Left lung (tissue), 10 donors: ENCODE data around the gene KLRF1. TPM values are rescaled to one million over a fixed set of nuclear protein-coding genes. Genes with fewer than 3 reads are reported as not detected.

Experiments
- ATAC-seq: fragments of 200-7000 bp; cut with Tn5 transposase; one replicate; pipeline ENCODE4 v1.9.1; 2020; ENCODE audit warnings: moderate library complexity
- DNase-seq, 4 donors: peaks; one replicate each; pipeline ENCODE4 v3.0.0-alpha.2; 2013 to 2020
- H3K27ac ChIP-seq, 2 donors: fragments of 200-600 bp; sonication (generic) in 1 of 2; one replicate each; pipeline versions ENCODE4 v1.5.0 to v1.8.0; 2020 to 2021
- H3K27me3 ChIP-seq, 2 donors: fragments of 200-600 bp; sonication (generic) in 1 of 2; one replicate each; pipeline versions ENCODE4 v1.5.0 to v1.8.0; 2020 to 2021
- H3K36me3 ChIP-seq, 2 donors: fragments of 200-600 bp; sonication (generic) in 1 of 2; one replicate each; pipeline versions ENCODE4 v1.5.0 to v1.8.0; 2020 to 2021
- H3K4me1 ChIP-seq, 2 donors: fragments of 200-600 bp; one replicate each; pipeline ENCODE4 v1.8.0; 2021
- H3K4me3 ChIP-seq, 2 donors: fragments of 200-600 bp; sonication (generic) in 1 of 2; one replicate each; pipeline versions ENCODE4 v1.5.0 to v1.8.0; 2020 to 2021; ENCODE audit warnings: mild to moderate bottlenecking in 1 of 2
- H3K9me3 ChIP-seq, 2 donors: fragments of 200-600 bp; sonication (generic) in 1 of 2; one replicate each; pipeline versions ENCODE4 v1.5.0 to v1.8.0; 2020 to 2021
- intact Hi-C, 2 donors: fragments of 100-400 bp; cut with DNase I; formaldehyde crosslinking; loops; one replicate each; pipeline versions ENCODE4 v1.11.2 to v1.14.2; 2022
- polyA plus RNA-seq, 6 donors: library from polyadenylated mRNA; unstranded; fragments of 120-200 nt; gene quantifications; one replicate each; pipeline ENCODE4 v1.2.1, GENCODE V29; 2013; ENCODE audit not compliant: insufficient read length in 6 of 6
- total RNA-seq, 2 donors: library from RNA; stranded (reverse); fragmentation: NEBNext Ultra II Directional; extraction: Animal tissue kit (Norgen Biotek cat#: 25700); gene quantifications; one replicate each; pipeline ENCODE4 v1.2.1, GENCODE V29; 2021
- TF ChIP-seq, protein P1 (sequence below), 2 donors: fragments of 200-600 bp; sonication (generic) in 1 of 2; IDR thresholded peaks; one replicate each; pipeline versions ENCODE4 v1.5.0 to v1.8.0; 2021; ENCODE audit warnings: antibody characterized with exemption in 2 of 2
- donor health status: DM: no; HTN: yes; CAD: no.
- donor health status: DM: no; HTN: no; CAD: no.

Gene KLRF1
- total and polyA plus RNA-seq, 8 donors = 0.59 to 2.2 (median 1.1) TPM

- intact Hi-C loops = no loop called here
Observed at GRCh38 chr12:9888665-9889273, 61.5 kb downstream of the KLRF1 start.

More at GRCh38 chr12:9888665-9889273, 61.5 kb downstream of the KLRF1 start:
- ATAC-seq (no peak), DNase-seq (no peak)
- TF ChIP-seq, protein P1, sequence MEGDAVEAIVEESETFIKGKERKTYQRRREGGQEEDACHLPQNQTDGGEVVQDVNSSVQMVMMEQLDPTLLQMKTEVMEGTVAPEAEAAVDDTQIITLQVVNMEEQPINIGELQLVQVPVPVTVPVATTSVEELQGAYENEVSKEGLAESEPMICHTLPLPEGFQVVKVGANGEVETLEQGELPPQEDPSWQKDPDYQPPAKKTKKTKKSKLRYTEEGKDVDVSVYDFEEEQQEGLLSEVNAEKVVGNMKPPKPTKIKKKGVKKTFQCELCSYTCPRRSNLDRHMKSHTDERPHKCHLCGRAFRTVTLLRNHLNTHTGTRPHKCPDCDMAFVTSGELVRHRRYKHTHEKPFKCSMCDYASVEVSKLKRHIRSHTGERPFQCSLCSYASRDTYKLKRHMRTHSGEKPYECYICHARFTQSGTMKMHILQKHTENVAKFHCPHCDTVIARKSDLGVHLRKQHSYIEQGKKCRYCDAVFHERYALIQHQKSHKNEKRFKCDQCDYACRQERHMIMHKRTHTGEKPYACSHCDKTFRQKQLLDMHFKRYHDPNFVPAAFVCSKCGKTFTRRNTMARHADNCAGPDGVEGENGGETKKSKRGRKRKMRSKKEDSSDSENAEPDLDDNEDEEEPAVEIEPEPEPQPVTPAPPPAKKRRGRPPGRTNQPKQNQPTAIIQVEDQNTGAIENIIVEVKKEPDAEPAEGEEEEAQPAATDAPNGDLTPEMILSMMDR (IDR thresholded peaks at IDR 0.05) = no peak
- no peak overlapping the region for H3K27ac ChIP-seq
- H3K4me1 ChIP-seq = no peaks in the 10 kb centered on the region
- no peaks in the 10 kb centered on the region for H3K9me3 ChIP-seq
- H3K36me3 ChIP-seq = no peaks in the 10 kb centered on the region
- H3K27me3 ChIP-seq = no peaks in the 10 kb centered on the region
- H3K4me3 ChIP-seq = no peak overlapping the region

Other genes starting within 250 kb of the KLRF1 start
- 1 to 10 TPM; 2.3 to 2.5 TPM for gene KLRB1, start 219.6 kb upstream of the KLRF1 start, total RNA-seq
- gene KLRB1, start 219.6 kb upstream of the KLRF1 start, polyA plus RNA-seq = 1 to 10 TPM; 1.8 to 3.8 (median 2.9) TPM
- gene CLEC2D, start 157.8 kb upstream of the KLRF1 start, total RNA-seq = 10 to 100 TPM in 1 of 2 donors, 1 to 10 TPM in 1; 8.9 to 15.9 TPM
- 10 to 100 TPM; 20.0 to 41.7 (median 34.2) TPM for gene CLEC2D, start 157.8 kb upstream of the KLRF1 start, polyA plus RNA-seq
- not detected for gene CLECL1, start 94.4 kb upstream of the KLRF1 start, total RNA-seq
- under 1 TPM; 0.15 to 0.52 (median 0.37) TPM for gene CLECL1, start 94.4 kb upstream of the KLRF1 start, polyA plus RNA-seq
- 1 to 10 TPM; 4.4 to 6.5 TPM for gene CD69, start 66.6 kb upstream of the KLRF1 start, total RNA-seq
- 1 to 10 TPM; 2.8 to 7.0 (median 5.4) TPM for gene CD69, start 66.6 kb upstream of the KLRF1 start, polyA plus RNA-seq
- 10 to 100 TPM; 16.3 to 34.7 TPM for gene CLEC2B, start 41.9 kb downstream of the KLRF1 start, total RNA-seq
- 10 to 100 TPM; 18.9 to 33.8 (median 23.8) TPM for gene CLEC2B, start 41.9 kb downstream of the KLRF1 start, polyA plus RNA-seq
- gene KLRF2, start 54.0 kb downstream of the KLRF1 start, total RNA-seq = not detected
- not detected for gene KLRF2, start 54.0 kb downstream of the KLRF1 start, polyA plus RNA-seq
- not detected for gene CLEC2A, start 104.9 kb downstream of the KLRF1 start, total RNA-seq
- not detected for gene CLEC2A, start 104.9 kb downstream of the KLRF1 start, polyA plus RNA-seq
- gene CLEC12A, start 143.9 kb downstream of the KLRF1 start, total RNA-seq = 10 to 100 TPM; 10.9 to 12.7 TPM
- gene CLEC12A, start 143.9 kb downstream of the KLRF1 start, polyA plus RNA-seq = 1 to 10 TPM in 1 of 6 donors, under 1 TPM in 5; 0.61 to 1.9 (median 0.95) TPM
- under 1 TPM; 0.38 to 0.63 TPM for gene CLEC1B, start 171.6 kb downstream of the KLRF1 start, total RNA-seq
- 1 to 10 TPM; 1.1 to 2.6 (median 2.2) TPM for gene CLEC1B, start 171.6 kb downstream of the KLRF1 start, polyA plus RNA-seq
- gene CLEC12B, start 183.1 kb downstream of the KLRF1 start, total RNA-seq = under 1 TPM in 1 of 2 donors, not detected in 1; 0.47 TPM
- under 1 TPM in 4 of 6 donors, not detected in 2; 0.06 to 0.46 (median 0.26) TPM for gene CLEC12B, start 183.1 kb downstream of the KLRF1 start, polyA plus RNA-seq
- gene CLEC9A, start 203.2 kb downstream of the KLRF1 start, total RNA-seq = under 1 TPM in 1 of 2 donors, not detected in 1; 0.17 TPM
- 1 to 10 TPM; 1.2 to 2.5 (median 2.3) TPM for gene CLEC9A, start 203.2 kb downstream of the KLRF1 start, polyA plus RNA-seq